Neutrophil (primary cell): ENCODE measurements around the gene HIGD1B.

Experiments
- H3K27ac ChIP-seq: fragments of 200-600 bp; sonication (generic); 2 replicates; pipeline ENCODE4 v1.5.1; 2016; ENCODE audit warnings: mild to moderate bottlenecking, moderate library complexity
- H3K27me3 ChIP-seq: fragments of 200-600 bp; sonication (generic); 2 replicates; pipeline ENCODE4 v1.6.0; 2016; ENCODE audit warnings: mild to moderate bottlenecking
- H3K36me3 ChIP-seq: fragments of 200-600 bp; sonication (generic); 2 replicates; pipeline ENCODE4 v1.5.1; 2017
- H3K4me1 ChIP-seq, 2 experiments: fragments of 200-600 bp in 1 of 2; sonication (generic) in 1 of 2; 1 replicate in 1 of 2; 2 replicates in 1 of 2; pipeline versions ENCODE4 v1.5.1 to v1.6.1; 2013 to 2016; ENCODE audit warnings: low read depth in 1 of 2, low read length in 1 of 2, mild to moderate bottlenecking in 1 of 2, moderate library complexity in 1 of 2; ENCODE audit not compliant: control insufficient read depth in 1 of 2, insufficient read depth in 1 of 2
- H3K4me3 ChIP-seq, 2 experiments: fragments of 200-600 bp in 1 of 2; sonication (generic) in 1 of 2; 1 replicate in 1 of 2; 2 replicates in 1 of 2; pipeline ENCODE4 v1.5.1; 2013 to 2016; ENCODE audit warnings: low read depth in 1 of 2, low read length in 1 of 2, mild to moderate bottlenecking in 1 of 2, moderate library complexity in 1 of 2
- H3K9me3 ChIP-seq: fragments of 200-600 bp; sonication (generic); 2 replicates; pipeline ENCODE4 v1.5.1; 2016
- TF ChIP-seq, protein P1 (sequence below): fragments of 200-600 bp; sonication (generic); IDR thresholded peaks from 2 replicates; pipeline ENCODE4 v1.5.1; 2016; ENCODE audit warnings: antibody characterized with exemption

The HIGD1B gene

DNA sequence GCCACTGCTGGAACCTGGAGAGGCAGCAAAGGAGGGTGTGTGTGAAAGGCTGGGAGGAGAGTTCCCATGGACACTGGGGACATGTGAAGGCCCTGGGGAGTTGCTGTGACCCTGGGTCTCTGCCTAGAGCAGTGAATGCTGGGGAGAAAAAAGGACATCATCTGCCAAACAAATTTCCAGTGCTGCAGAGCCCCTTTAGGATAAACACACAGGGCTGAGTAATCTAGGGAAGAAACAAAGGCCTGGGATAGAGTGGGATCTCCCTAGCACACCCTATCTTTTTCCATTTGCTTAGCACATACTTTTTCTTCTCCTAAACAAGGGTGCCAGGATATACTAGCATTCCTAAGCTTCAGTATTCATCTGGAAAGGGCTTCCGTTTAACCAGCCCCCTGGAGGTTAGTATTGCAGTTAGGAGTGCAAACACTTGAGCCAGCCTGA lies 3.3 kb upstream of the HIGD1B start:
- H3K36me3 ChIP-seq: peaks cover 6% of the 10 kb centered on the region
- peaks cover 31% of the 10 kb centered on the region for H3K27me3 ChIP-seq
- H3K9me3 ChIP-seq: no peaks in the 10 kb centered on the region
- H3K4me1 ChIP-seq: no peaks in the 10 kb centered on the region
- H3K27ac ChIP-seq: no peak overlapping the region
- TF ChIP-seq, protein P1, sequence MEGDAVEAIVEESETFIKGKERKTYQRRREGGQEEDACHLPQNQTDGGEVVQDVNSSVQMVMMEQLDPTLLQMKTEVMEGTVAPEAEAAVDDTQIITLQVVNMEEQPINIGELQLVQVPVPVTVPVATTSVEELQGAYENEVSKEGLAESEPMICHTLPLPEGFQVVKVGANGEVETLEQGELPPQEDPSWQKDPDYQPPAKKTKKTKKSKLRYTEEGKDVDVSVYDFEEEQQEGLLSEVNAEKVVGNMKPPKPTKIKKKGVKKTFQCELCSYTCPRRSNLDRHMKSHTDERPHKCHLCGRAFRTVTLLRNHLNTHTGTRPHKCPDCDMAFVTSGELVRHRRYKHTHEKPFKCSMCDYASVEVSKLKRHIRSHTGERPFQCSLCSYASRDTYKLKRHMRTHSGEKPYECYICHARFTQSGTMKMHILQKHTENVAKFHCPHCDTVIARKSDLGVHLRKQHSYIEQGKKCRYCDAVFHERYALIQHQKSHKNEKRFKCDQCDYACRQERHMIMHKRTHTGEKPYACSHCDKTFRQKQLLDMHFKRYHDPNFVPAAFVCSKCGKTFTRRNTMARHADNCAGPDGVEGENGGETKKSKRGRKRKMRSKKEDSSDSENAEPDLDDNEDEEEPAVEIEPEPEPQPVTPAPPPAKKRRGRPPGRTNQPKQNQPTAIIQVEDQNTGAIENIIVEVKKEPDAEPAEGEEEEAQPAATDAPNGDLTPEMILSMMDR: no peak
- H3K4me3 ChIP-seq: no peak overlapping the region

DNA sequence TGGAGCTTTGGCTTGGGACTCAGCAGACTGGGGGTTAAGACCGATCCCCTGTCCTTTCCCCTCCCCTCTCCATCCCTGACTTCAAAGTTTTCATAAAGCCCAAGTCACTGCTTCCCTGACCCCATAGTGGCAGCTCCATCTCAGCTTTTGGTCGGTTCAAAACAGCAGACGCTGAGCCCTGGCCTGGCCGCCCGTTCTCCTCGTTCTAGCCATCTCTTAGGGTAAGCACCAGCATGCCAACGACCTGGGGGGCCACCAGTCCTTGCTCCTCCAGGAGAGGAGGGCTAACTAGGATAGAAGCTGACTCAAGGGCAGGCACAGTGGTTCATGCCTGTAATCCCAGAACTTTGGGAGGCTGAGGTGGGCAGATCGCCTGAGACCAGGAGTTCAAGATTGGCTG lies 1.5 kb upstream of the HIGD1B start:
- Histone ChIP-seq H3K27me3 (peaks cover 21% of the 10 kb centered on the region), H3K9me3 (no peaks in the 10 kb centered on the region), H3K27ac (no peak overlapping the region), H3K36me3 (peaks cover 23% of the 10 kb centered on the region), H3K4me3 (no peak overlapping the region), H3K4me1 (no peaks in the 10 kb centered on the region)
- TF ChIP-seq, protein P1: no peak

DNA sequence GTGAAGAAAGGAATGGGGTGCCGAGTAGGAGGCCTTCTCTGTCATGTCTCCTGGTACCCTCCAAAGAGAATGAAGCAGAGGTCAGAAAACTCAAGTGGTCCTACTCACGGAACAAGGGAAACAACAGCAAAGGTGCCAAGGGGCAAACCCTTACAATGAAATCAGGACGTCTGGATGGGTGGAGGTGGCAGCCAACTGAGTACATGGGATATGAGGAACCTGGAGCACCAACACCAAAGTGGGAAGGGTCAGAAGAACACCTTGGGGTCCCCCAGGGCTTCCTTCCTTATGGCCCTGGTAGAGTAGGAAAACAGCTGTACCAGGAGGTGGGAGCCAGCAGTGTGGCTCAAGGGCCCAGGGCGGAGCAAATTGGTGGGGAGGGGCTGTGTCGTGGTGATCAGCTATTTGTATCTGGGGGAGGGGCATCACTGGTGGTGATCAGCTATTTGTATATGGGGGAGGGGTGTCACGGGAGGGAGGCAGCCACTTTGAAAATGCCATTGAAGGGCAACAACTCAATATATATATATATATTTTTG lies 643 bp downstream of the HIGD1B start:
- no peaks in the 10 kb centered on the region for H3K9me3 ChIP-seq
- H3K27me3 ChIP-seq: peaks cover 7% of the 10 kb centered on the region
- no peaks in the 10 kb centered on the region for H3K4me1 ChIP-seq
- TF ChIP-seq, protein P1: no peak
- H3K36me3 ChIP-seq: peaks cover 44% of the 10 kb centered on the region
- no peak overlapping the region for H3K27ac ChIP-seq
- H3K4me3 ChIP-seq: no peak overlapping the region

DNA sequence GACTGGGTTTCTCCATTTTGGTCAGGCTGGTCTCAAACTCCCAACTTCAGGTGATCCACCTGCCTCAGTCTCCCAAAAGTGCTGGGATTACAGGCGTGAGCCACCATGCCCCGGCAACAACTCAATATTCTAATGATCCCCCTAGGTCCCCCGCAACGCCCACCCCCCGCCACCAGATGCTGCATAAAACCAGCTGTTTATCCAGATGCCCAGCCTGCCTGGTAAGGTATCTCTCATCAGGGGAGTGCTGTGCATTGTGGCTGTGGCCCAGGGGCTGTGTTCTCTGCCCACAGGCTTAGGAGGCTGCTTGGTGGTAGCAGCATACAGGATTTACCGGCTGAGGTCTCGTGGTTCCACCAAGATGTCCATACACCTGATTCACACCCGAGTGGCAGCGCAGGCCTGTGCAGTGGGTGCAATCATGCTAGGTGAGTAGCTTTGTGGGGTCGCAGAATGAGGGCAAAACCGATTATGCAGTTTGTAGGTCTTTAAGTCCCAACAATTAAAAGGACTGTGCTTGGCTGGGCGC lies 1.3 kb downstream of the HIGD1B start:
- Histone ChIP-seq H3K27me3 (peaks cover 3% of the 10 kb centered on the region), H3K9me3 (no peaks in the 10 kb centered on the region), H3K27ac (no peak overlapping the region), H3K36me3 (peaks cover 51% of the 10 kb centered on the region), H3K4me1 (no peaks in the 10 kb centered on the region), H3K4me3 (no peak overlapping the region)
- TF ChIP-seq, protein P1: no peak

DNA sequence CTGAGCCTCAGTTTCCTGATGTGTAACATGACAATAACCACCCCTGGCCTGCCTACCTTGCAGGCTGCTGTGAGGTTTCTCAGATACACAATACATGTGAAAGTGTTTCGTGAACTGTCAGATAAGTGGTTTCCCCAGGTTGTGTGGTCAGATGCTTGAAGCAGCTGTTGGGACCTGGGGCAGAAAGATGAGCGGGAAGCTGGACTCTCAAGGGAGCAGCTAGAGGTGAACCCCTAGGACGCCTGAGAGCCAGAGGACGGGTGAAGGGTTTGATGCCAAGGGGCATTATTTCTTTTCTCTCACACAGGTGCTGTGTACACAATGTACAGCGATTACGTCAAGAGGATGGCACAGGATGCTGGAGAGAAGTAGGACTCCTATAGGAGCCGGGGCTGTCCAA lies 2.3 kb downstream of the HIGD1B start:
- H3K36me3 ChIP-seq: peaks cover 61% of the 10 kb centered on the region
- H3K4me3 ChIP-seq: no peak overlapping the region
- H3K4me1 ChIP-seq: no peaks in the 10 kb centered on the region
- TF ChIP-seq, protein P1: no peak
- H3K9me3 ChIP-seq: no peaks in the 10 kb centered on the region
- no peaks in the 10 kb centered on the region for H3K27me3 ChIP-seq
- no peak overlapping the region for H3K27ac ChIP-seq
